Breast epithelium (tissue), 3 donors: ENCODE measurements around the gene HHLA2.
"Not testable (repeated sequence)": the region's sequence is repeated elsewhere in the genome, so short reads cannot be mapped to it uniquely, and the experiment has no call there.

Experiments
- CTCF ChIP-seq, 3 donors: fragments of 450-650 bp; IDR thresholded peaks; one replicate each; pipeline ENCODE4 v1.5.1; 2016 to 2017; ENCODE audit warnings: antibody characterized with exemption in 3 of 3, mild to moderate bottlenecking in 3 of 3, moderate library complexity in 3 of 3
- POLR2A ChIP-seq: fragments of 450-650 bp; IDR thresholded peaks from one replicate; pipeline ENCODE4 v1.6.1; 2016; ENCODE audit warnings: antibody characterized with exemption, mild to moderate bottlenecking, moderate library complexity

GRCh38 chr3:108264534-108265298 lies 31.6 kb upstream of the HHLA2 start:
- TF ChIP-seq CTCF (IDR thresholded peaks at IDR 0.05); POLR2A: not testable (repeated sequence)
